Stimulated activated CD4-positive, alpha-beta T cell treated with anti-CD3 and anti-CD28 coated beads, TNF-alpha, amount 100 ng/mL, for 1 hour (primary cell): ENCODE measurements around the gene COL12A1.
A peak's percentile ranks its signal among the peaks of the same experiment; 100 is the strongest.
"Not testable (repeated sequence)": the region's sequence is repeated elsewhere in the genome, so short reads cannot be mapped to it uniquely, and the experiment has no call there.

Source experiments
- DNase-seq, 3 donors: peaks; one replicate each; pipeline ENCODE4 v3.0.0-alpha.2; 2020; ENCODE audit warnings: low read depth in 3 of 3, low spot score in 1 of 3

The COL12A1 gene

GRCh38 chr6:75213112-75213511 is 7.3 kb upstream of the COL12A1 start:
- no peak for DNase-seq

DNA sequence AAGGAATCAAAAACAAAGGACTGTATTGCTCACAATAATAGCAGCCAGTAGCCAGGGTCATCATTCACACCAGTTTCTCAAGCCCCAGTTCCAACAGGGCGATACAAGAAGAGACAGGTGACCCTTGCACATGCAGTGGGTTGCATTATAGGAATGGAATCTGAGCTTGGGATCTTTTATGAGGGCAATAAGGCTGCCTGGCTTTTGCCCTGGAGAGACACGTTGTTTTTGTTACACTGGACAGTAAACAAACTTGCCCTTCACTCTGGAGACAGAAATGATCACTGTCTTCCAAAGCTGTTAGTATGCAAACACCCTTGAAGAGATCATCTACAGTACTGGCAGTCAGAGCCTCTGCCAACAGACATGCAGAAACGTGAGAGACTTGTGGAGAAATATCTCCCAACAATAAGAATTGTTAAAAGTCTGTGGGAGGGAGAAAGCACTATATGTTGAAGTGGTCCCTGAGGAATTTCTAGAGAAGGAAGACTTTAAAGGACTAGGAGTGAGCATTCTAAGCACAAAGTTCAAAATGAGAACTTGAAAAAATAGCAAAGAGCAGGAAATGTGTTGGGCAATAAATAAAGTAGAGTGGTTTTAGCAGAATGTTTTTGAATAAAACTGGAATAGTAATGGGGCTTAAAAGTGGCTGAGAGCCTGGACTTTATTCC is 6.2 kb upstream of the COL12A1 start:
- no peak for DNase-seq

- peak in 1 of 3 donors; percentile 17 for DNase-seq
Measured at GRCh38 chr6:75210885-75211739, 5.3 kb upstream of the COL12A1 start.

- no peak for DNase-seq
Measured at GRCh38 chr6:75209184-75209723, 3.4 kb upstream of the COL12A1 start.

GRCh38 chr6:75208298-75209183 is 2.7 kb upstream of the COL12A1 start:
- peak; percentile 40 to 73 (median 55) for DNase-seq

GRCh38 chr6:75206576-75207342 is 906 bp upstream of the COL12A1 start:
- no peak for DNase-seq

DNA sequence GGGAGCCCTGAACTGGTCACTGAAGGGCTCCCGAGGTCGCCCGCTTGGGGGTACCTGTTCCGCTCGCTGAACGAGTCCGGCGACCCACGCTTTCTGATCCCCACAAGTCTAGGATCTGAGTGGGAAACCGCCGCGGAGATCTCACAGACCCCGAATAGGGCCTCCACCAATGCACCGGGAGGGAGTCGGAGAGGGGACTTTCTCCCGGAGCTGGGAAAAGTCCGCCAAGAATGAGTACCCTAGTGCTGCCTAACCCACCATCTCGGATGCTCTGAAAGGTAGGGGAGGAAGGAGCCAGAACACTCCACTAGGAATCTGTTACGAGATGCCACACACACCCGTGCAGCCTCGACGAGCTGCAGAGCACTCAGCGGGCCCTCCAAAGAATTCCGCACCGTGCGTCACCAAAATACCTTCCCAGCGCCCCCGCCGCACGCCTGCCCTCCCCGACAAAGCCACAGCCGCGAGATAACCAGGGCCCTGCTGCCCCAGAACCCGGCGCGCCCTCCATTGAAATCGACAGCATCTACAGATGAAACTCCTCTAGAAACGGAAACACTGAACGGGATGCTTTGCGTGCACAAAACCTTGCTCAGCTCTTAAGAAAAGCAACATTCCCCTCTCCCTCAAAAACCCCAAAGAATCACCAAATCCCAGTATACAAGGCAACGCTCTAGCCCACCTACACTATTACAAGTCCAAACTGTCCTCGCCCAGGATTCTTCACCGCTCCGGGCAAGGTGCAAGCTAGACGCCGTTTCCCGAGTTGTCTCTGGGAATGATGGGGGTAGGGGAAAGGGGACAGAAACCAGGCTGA is 686 bp downstream of the COL12A1 start:
- DNase-seq, result peak in 1 of 3 donors; percentile 6

- no peak for DNase-seq
Measured at GRCh38 chr6:75204217-75204958, 1.5 kb downstream of the COL12A1 start.

DNA sequence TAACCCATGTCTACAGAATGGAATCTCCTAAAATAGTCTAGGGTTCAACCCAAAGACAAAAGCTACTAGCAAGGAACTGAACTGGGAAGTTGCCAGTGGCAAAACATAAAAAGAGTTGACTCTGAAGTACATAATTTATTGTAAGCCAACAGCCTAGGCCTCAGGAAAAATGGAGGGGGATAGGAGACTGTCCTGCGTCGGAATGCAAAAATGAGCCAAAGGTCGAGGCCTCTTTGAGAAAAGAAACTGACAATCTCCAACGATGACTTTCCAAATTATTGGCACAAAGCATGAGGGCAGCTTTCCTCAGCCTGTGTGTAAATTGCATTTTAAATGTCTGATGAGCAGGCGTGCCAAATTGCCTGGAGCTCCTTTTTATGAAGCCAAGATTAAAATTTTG is 2.1 kb downstream of the COL12A1 start:
- DNase-seq, result no peak

DNA sequence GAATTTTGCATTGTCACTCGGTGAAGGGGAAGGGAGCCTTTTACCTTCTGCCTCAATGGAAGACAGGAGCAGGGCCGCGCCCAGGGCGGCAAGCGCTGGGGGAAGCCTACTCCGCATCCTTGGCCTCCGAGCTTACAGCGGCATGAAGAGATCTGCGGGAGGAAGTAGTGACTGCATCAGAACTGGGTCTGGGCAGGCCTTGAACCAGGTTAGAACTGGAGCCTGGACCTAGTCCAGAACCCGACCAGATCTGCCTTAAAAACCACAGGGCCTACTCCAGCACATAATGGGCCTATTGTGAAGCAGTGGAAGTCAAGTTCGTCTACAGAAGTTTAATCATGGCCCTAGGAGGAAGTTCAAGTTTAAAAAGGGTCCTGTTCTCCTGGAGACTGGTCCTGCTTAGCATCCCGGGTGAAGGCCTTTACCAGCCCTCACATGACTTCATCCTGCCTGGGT is 3.1 kb downstream of the COL12A1 start:
- no peak for DNase-seq

DNA sequence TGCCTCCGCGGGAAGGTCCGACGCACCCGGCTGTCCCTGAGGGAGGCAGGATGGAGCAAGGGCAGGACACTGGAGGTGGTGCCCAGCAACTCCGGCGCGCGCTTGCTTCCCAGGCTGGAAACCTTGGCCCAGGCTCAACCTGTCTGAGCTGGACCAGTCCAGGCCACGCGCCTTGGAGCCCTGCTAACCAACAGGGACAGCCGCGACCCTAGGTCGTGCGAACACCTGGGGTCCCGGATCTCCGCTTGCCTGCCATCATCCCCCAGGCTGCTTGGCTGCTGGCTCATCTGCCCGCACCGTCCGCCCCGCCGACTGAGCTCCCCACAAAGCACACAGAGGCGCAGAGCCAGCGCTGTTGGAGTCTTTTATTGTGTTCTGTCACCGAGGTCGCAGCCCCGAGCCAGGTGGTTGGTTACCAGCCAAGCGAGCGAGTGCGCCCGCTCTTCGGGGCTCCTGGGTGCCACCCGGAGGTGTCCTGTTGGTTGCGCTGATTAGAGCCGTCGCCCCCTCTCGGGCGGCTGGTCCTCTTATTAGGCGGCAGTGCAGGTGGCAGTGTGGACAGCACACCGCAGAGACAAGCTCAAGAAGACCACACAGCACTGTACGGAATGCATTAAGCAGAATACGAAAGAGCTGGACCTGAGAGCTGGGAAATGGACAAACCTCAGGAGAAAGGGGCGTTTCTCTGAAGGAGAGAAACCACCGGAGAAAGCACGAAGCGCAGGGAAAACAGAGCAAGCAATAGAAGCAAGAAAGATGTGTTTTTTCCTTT is 3.8 kb downstream of the COL12A1 start:
- no peak for DNase-seq

DNA sequence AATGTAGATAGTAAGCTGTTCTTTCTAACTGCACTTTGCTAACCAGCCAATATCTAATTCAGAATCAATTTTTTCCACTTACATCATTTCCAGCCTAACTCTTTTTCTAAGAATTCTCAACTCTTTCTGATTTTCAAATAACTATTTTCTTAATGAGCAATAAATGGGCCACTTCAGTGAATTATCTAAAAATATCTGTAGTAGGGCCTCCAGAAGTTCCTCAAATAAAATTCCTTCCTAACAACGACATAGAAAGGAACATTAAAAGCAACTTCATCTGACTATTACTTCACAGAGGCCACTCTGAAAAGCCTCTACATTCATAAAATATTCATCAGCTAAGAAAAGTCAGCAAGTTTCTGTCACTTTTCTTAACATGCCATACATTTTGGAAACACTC is 4.8 kb downstream of the COL12A1 start:
- DNase-seq, result no peak

DNA sequence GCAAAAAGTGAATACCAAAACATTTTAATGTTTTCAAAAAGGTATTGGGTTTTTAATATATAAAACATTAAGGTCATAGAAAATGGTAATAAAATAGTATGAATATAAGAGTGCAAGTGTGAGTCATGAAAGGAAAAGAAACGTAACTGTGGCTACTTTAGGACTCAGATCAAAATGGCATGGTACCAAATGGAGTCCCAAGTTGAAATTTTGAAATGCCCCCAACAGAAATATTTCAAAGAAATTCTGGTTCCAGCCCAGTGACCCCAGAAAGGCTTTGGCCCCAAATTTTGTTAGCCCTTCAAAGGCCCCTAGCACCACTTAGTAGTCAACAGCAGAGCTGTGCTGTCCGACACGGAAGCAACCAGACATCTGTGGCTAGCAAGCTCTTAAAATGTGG is 6.0 kb downstream of the COL12A1 start:
- DNase-seq, result no peak

GRCh38 chr6:75196081-75196687 is 9.7 kb downstream of the COL12A1 start:
- DNase-seq, result no peak

DNA sequence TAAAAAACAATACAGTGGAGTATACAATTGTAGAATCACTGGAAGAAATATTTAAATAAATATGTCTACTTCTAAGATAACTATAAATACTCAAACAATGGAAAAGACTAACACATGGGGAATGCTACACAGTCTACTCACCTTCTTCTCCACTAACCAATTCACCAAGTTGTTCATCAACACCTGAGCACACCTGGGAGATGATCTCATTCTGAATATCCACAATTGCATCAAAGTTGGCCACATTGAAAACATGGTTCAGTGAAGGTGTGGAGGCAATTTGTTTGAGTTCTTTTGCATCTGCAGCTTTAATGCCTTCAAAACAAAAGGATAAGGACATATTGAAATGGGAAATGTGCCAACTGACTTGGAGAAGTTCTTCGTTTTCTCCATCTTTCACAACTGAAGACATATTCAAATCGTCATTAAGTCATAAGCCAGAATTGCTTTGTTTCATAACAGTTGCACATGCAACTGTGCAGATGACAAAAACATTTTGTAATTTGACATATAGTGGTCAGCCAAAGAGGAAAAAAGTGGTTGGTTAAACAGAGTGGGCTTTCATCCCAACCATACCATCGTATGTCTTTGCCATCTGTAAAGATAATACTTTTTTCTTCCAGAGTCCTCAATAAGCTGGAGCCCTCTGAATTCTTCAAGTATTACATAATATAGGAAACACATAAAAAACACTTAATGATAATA is 17.5 kb downstream of the COL12A1 start:
- no peak for DNase-seq

GRCh38 chr6:75186581-75186980 is 19.3 kb downstream of the COL12A1 start:
- not testable (repeated sequence) for DNase-seq

- DNase-seq, result no peak
Measured at GRCh38 chr6:75183099-75183541, 22.7 kb downstream of the COL12A1 start.
